Effector memory CD4-positive, alpha-beta T cell (primary cell): ENCODE data around the gene RBFOX1.

Source experiments
- DNase-seq, 3 donors: peaks; one replicate each; pipeline ENCODE4 v3.0.0-alpha.2; 2020
- H3K27ac ChIP-seq: 2 replicates; pipeline ENCODE4 v1.7.0; 2013; ENCODE audit warnings: mild to moderate bottlenecking, low read length, moderate library complexity; ENCODE audit not compliant: insufficient read depth, poor library complexity, severe bottlenecking
- H3K27me3 ChIP-seq: replicated peaks from 2 replicates; pipeline ENCODE4 v1.7.0; 2013; ENCODE audit warnings: mild to moderate bottlenecking, low read length; ENCODE audit not compliant: insufficient read depth, control insufficient read depth, poor library complexity, severe bottlenecking
- H3K36me3 ChIP-seq: 2 replicates; pipeline ENCODE4 v1.7.0; 2013; ENCODE audit warnings: mild to moderate bottlenecking, low read length, moderate library complexity; ENCODE audit not compliant: control insufficient read depth, insufficient read depth
- H3K4me1 ChIP-seq: 2 replicates; pipeline ENCODE4 v1.7.0; 2013; ENCODE audit warnings: low read length, mild to moderate bottlenecking; ENCODE audit not compliant: control insufficient read depth, insufficient read depth, poor library complexity, severe bottlenecking
- H3K4me3 ChIP-seq: 2 replicates; pipeline ENCODE4 v1.7.0; 2013; ENCODE audit warnings: low read length, low read depth, mild to moderate bottlenecking; ENCODE audit not compliant: insufficient read depth, poor library complexity, severe bottlenecking
- H3K9me3 ChIP-seq: 2 replicates; pipeline ENCODE4 v1.7.0; 2013; ENCODE audit warnings: mild to moderate bottlenecking, low read length, moderate library complexity; ENCODE audit not compliant: control insufficient read depth

RBFOX1 gene

GRCh38 chr16:7423434-7424044 lies 90.9 kb downstream of the RBFOX1 start:
- H3K36me3 ChIP-seq, result no peaks in the 10 kb centered on the region
- no peak for DNase-seq
- no peak overlapping the region for H3K27ac ChIP-seq
- no peaks in the 10 kb centered on the region for H3K27me3 ChIP-seq
- no peak overlapping the region for H3K4me3 ChIP-seq
- H3K9me3 ChIP-seq, result no peaks in the 10 kb centered on the region
- no peaks in the 10 kb centered on the region for H3K4me1 ChIP-seq

DNA sequence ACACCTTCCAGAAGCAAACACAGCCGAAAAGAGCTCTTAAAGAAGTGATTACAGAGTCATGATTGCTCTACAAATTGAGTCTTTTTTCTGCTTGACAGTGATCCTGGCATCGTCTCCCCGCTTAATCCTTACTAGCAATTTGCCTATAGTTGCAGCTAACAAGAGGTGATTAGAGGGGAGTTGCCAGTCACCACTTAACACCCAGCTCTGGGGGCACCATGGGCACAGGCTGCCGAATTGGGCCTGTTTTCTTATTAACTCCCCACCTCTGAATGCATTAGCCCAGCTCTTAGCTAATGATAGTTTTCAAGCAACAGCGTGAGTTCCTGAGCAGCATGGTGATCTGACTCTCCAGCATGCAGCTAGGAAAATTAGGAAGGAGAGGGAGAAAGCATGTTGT lies 93.5 kb downstream of the RBFOX1 start:
- no peak overlapping the region for H3K27ac ChIP-seq
- H3K4me1 ChIP-seq, result no peaks in the 10 kb centered on the region
- DNase-seq, result no peak
- H3K36me3 ChIP-seq, result no peaks in the 10 kb centered on the region
- no peak overlapping the region for H3K4me3 ChIP-seq
- no peaks in the 10 kb centered on the region for H3K9me3 ChIP-seq
- H3K27me3 ChIP-seq, result no peaks in the 10 kb centered on the region

- H3K36me3 ChIP-seq, result no peaks in the 10 kb centered on the region
- no peaks in the 10 kb centered on the region for H3K27me3 ChIP-seq
- no peaks in the 10 kb centered on the region for H3K4me1 ChIP-seq
- DNase-seq, result no peak
- no peaks in the 10 kb centered on the region for H3K9me3 ChIP-seq
- H3K27ac ChIP-seq, result no peak overlapping the region
- H3K4me3 ChIP-seq, result no peak overlapping the region
These were observed 99.1 kb downstream of the RBFOX1 start for GRCh38 chr16:7431723-7432122.

GRCh38 chr16:7436306-7436705 lies 103.7 kb downstream of the RBFOX1 start:
- Histone ChIP-seq H3K4me1 (no peaks in the 10 kb centered on the region), H3K9me3 (no peaks in the 10 kb centered on the region), H3K27me3 (no peaks in the 10 kb centered on the region), H3K27ac (no peak overlapping the region), H3K4me3 (no peak overlapping the region), H3K36me3 (no peaks in the 10 kb centered on the region)
- no peak for DNase-seq

GRCh38 chr16:7437135-7437804 lies 104.6 kb downstream of the RBFOX1 start:
- H3K9me3 ChIP-seq, result no peaks in the 10 kb centered on the region
- no peaks in the 10 kb centered on the region for H3K36me3 ChIP-seq
- DNase-seq, result no peak
- no peaks in the 10 kb centered on the region for H3K27me3 ChIP-seq
- H3K4me3 ChIP-seq, result no peak overlapping the region
- no peaks in the 10 kb centered on the region for H3K4me1 ChIP-seq
- H3K27ac ChIP-seq, result no peak overlapping the region

- Histone ChIP-seq H3K27me3 (no peaks in the 10 kb centered on the region), H3K9me3 (no peaks in the 10 kb centered on the region), H3K27ac (no peak overlapping the region), H3K36me3 (no peaks in the 10 kb centered on the region), H3K4me3 (no peak overlapping the region), H3K4me1 (no peaks in the 10 kb centered on the region)
- DNase-seq, result no peak
These were observed 105.2 kb downstream of the RBFOX1 start for GRCh38 chr16:7437843-7438242.

GRCh38 chr16:7438601-7439000 lies 106.0 kb downstream of the RBFOX1 start:
- H3K4me1 ChIP-seq, result no peaks in the 10 kb centered on the region
- no peaks in the 10 kb centered on the region for H3K27me3 ChIP-seq
- no peak overlapping the region for H3K27ac ChIP-seq
- no peak overlapping the region for H3K4me3 ChIP-seq
- no peak for DNase-seq
- H3K36me3 ChIP-seq, result no peaks in the 10 kb centered on the region
- no peaks in the 10 kb centered on the region for H3K9me3 ChIP-seq

- no peaks in the 10 kb centered on the region for H3K36me3 ChIP-seq
- H3K27ac ChIP-seq, result no peak overlapping the region
- DNase-seq, result no peak
- no peak overlapping the region for H3K4me3 ChIP-seq
- H3K9me3 ChIP-seq, result no peaks in the 10 kb centered on the region
- no peaks in the 10 kb centered on the region for H3K4me1 ChIP-seq
- H3K27me3 ChIP-seq, result no peaks in the 10 kb centered on the region
These were observed 106.9 kb downstream of the RBFOX1 start for GRCh38 chr16:7439518-7439917.

GRCh38 chr16:7440886-7441400 lies 108.3 kb downstream of the RBFOX1 start:
- DNase-seq, result no peak
- H3K9me3 ChIP-seq, result no peaks in the 10 kb centered on the region
- no peaks in the 10 kb centered on the region for H3K36me3 ChIP-seq
- no peak overlapping the region for H3K4me3 ChIP-seq
- no peaks in the 10 kb centered on the region for H3K4me1 ChIP-seq
- no peak overlapping the region for H3K27ac ChIP-seq
- H3K27me3 ChIP-seq, result no peaks in the 10 kb centered on the region

- Histone ChIP-seq H3K4me1 (no peaks in the 10 kb centered on the region), H3K4me3 (no peak overlapping the region), H3K27me3 (no peaks in the 10 kb centered on the region), H3K9me3 (no peaks in the 10 kb centered on the region), H3K36me3 (no peaks in the 10 kb centered on the region), H3K27ac (no peak overlapping the region)
- DNase-seq, result no peak
These were observed 109.4 kb downstream of the RBFOX1 start for GRCh38 chr16:7442050-7442449.
